Cardiac fibroblast (primary cell): ENCODE results near the gene ZNF628.
"Not testable (repeated sequence)": the region's sequence is repeated elsewhere in the genome, so short reads cannot be mapped to it uniquely, and the experiment has no call there.

ENCODE experiments used
- DNase-seq, 2 donors: peaks; one replicate each; pipeline versions ENCODE4 v3.0.0 to v3.0.0-alpha.2; 2010; ENCODE audit warnings: low read depth in 2 of 2
- H3K4me3 ChIP-seq, 2 donors: replicated peaks in 1 of 2; 1 replicate in 1 of 2; 2 replicates in 1 of 2; pipeline ENCODE4 v1.5.1; 2011; ENCODE audit warnings: low read depth in 2 of 2, low read length in 2 of 2, mild to moderate bottlenecking in 2 of 2, moderate library complexity in 1 of 2
- CTCF ChIP-seq: IDR thresholded peaks from one replicate; pipeline ENCODE4 v1.5.1; 2011; ENCODE audit warnings: low read depth, mild to moderate bottlenecking, low read length, inconsistent platforms

ZNF628 gene

GRCh38 chr19:55442372-55442961, 34.0 kb upstream of the ZNF628 start:
- DNase-seq = no peak
- no peak for TF ChIP-seq CTCF
- no peak overlapping the region for H3K4me3 ChIP-seq

- no peak for DNase-seq
- H3K4me3 ChIP-seq = no peak within 1 kb of the TSS
- no peak for TF ChIP-seq CTCF
Observed at GRCh38 chr19:55443045-55443823, 33.2 kb upstream of the ZNF628 start, which contains the start of gene SHISA7. Gene SHISA7 (minus strand): TSS chr19:55443300. CDS start chr19:55442863, 437 bp downstream.

- H3K4me3 ChIP-seq = no peak overlapping the region
- no peak for TF ChIP-seq CTCF
- no peak for DNase-seq
Observed at GRCh38 chr19:55443824-55444480, 32.5 kb upstream of the ZNF628 start.

- DNase-seq = no peak
- TF ChIP-seq CTCF = no peak
- no peak overlapping the region for H3K4me3 ChIP-seq
Observed at GRCh38 chr19:55444646-55445045, 31.8 kb upstream of the ZNF628 start.

GRCh38 chr19:55446060-55446459, 30.4 kb upstream of the ZNF628 start:
- no peak for DNase-seq
- TF ChIP-seq CTCF = no peak
- no peak overlapping the region for H3K4me3 ChIP-seq

- TF ChIP-seq CTCF = no peak
- no peak overlapping the region for H3K4me3 ChIP-seq
- DNase-seq = peak; percentile 27 to 30
Observed at GRCh38 chr19:55447421-55448174, 28.8 kb upstream of the ZNF628 start.

- not testable (repeated sequence) for DNase-seq, H3K4me3 ChIP-seq
Observed at GRCh38 chr19:55448175-55448490, 28.3 kb upstream of the ZNF628 start.
